ENCODE data around the gene FOSB.
A peak's percentile ranks its signal among the peaks of the same experiment; 100 is the strongest.

FOSB gene

GRCh38 chr19:45469132-45469944 is 1.5 kb downstream of the FOSB start:
- DNase-seq = peak; percentile 79

DNA sequence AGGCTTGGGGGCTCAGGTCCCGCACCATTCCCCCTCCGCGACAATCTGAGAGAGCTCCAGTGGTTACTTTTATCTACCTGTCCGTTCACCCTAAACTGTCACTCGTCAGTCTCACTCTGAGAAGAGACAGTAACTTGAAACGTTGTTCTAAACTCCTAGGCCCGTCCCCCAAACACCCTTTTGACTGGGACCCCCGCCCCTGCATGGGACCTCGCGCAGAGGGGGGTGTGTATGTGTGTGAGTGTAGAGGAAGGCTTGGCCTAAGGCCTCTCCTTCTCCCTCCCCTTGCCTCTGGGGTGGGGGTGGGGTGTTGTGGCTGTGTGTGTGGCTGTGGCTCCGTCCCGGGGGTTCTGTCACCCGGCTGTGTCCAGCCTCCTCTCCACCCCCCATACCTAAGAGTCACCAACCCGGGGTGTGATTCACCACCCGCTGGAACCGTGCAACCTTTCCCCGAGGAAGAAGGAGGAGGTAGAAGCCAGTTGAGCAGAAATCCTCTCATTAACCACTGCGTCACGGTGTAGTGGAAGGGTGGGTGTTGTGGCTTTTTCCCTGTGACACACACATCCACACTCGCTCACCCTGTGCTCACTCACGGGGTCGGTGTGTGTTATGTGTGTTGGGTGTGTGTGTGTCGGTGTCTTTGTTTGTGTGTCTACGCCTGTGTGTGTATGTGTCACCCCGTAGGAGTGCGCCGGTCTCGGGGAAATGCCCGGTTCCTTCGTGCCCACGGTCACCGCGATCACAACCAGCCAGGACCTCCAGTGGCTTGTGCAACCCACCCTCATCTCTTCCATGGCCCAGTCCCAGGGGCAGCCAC is 2.4 kb downstream of the FOSB start:
- DNase-seq = no peak

- DNase-seq = peak; percentile 28
Observed at GRCh38 chr19:45470762-45471081, 2.9 kb downstream of the FOSB start.

GRCh38 chr19:45471111-45471930 is 3.5 kb downstream of the FOSB start:
- no peak for DNase-seq

DNA sequence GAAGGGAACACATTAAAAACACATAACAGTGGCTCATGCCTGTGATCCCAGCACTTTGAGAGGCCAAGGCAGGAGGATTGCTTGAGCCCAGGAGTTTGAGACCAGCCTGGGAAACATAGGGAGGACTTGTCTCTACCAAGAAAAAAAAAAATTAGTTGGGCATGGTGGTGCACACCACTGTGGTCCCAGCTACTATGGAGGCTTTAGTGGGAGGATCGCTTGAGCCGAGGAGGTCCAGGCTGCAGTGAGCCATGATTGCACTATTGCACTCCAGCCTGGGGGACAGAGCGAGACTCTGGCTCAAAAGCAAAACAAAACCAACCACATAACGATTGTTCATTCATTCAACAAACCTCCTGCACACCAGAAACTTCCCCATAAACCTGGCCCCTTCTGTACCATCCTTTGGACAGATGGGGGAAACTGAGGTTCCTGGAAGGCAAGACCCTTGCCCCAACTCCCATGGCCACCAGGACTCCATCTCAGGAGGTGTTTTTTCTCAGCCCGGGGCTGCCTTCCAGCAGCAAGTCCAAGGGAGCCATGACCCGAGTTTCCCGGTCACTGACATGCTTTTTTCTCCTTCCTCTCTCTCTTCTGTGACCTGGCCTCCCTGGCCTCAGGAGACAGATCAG is 4.3 kb downstream of the FOSB start:
- no peak for DNase-seq

DNA sequence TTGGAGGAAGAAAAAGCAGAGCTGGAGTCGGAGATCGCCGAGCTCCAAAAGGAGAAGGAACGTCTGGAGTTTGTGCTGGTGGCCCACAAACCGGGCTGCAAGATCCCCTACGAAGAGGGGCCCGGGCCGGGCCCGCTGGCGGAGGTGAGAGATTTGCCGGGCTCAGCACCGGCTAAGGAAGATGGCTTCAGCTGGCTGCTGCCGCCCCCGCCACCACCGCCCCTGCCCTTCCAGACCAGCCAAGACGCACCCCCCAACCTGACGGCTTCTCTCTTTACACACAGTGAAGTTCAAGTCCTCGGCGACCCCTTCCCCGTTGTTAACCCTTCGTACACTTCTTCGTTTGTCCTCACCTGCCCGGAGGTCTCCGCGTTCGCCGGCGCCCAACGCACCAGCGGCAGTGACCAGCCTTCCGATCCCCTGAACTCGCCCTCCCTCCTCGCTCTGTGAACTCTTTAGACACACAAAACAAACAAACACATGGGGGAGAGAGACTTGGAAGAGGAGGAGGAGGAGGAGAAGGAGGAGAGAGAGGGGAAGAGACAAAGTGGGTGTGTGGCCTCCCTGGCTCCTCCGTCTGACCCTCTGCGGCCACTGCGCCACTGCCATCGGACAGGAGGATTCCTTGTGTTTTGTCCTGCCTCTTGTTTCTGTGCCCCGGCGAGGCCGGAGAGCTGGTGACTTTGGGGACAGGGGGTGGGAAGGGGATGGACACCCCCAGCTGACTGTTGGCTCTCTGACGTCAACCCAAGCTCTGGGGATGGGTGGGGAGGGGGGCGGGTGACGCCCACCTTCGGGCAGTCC is 5.0 kb downstream of the FOSB start:
- peak; percentile 49 for DNase-seq

DNA sequence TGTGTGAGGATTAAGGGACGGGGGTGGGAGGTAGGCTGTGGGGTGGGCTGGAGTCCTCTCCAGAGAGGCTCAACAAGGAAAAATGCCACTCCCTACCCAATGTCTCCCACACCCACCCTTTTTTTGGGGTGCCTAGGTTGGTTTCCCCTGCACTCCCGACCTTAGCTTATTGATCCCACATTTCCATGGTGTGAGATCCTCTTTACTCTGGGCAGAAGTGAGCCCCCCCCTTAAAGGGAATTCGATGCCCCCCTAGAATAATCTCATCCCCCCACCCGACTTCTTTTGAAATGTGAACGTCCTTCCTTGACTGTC is 5.5 kb downstream of the FOSB start:
- no peak for DNase-seq

DNA sequence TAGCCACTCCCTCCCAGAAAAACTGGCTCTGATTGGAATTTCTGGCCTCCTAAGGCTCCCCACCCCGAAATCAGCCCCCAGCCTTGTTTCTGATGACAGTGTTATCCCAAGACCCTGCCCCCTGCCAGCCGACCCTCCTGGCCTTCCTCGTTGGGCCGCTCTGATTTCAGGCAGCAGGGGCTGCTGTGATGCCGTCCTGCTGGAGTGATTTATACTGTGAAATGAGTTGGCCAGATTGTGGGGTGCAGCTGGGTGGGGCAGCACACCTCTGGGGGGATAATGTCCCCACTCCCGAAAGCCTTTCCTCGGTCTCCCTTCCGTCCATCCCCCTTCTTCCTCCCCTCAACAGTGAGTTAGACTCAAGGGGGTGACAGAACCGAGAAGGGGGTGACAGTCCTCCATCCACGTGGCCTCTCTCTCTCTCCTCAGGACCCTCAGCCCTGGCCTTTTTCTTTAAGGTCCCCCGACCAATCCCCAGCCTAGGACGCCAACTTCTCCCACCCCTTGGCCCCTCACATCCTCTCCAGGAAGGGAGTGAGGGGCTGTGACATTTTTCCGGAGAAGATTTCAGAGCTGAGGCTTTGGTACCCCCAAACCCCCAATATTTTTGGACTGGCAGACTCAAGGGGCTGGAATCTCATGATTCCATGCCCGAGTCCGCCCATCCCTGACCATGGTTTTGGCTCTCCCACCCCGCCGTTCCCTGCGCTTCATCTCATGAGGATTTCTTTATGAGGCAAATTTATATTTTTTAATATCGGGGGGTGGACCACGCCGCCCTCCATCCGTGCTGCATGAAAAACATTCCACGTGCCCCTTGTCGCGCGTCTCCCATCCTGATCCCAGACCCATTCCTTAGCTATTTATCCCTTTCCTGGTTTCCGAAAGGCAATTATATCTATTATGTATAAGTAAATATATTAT is 6.1 kb downstream of the FOSB start:
- DNase-seq = peak; percentile 42

- DNase-seq = no peak
Observed at GRCh38 chr19:45474606-45475521, 7.1 kb downstream of the FOSB start.

DNA sequence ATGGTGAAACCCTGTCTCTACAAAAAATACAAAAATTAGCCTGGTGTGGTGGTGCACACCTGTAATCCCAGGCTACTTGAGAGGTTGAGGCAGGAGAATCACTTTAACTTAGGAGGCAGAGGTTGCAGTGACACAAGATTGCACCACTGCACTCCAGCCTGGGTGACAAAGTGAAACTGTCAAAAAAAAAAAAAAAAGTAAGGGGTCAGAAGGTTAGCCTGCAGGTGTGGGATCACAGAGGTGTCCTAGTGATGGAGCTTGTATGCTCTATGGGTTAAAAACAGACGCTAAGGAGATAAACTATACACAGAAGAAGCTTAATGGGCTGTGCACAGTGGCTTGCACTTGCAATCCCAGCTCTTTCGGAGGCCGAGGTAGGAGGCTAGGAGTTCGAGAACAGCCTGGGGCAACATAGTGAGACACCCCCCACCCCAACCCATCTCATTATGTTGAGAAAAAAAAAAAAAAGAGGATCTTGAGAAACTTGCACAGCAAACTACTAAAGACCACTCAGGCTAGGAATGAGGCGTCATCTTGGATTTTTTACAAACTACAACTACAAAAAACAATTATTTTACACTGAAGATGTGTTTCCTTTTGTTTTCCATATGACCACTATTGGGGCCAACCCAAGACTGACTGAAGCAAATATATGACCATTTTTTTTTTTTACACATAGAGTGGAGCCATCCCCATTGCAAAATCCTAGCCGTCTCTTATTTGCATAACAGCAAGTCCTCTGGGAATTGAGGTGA is 7.9 kb downstream of the FOSB start:
- no peak for DNase-seq

DNA sequence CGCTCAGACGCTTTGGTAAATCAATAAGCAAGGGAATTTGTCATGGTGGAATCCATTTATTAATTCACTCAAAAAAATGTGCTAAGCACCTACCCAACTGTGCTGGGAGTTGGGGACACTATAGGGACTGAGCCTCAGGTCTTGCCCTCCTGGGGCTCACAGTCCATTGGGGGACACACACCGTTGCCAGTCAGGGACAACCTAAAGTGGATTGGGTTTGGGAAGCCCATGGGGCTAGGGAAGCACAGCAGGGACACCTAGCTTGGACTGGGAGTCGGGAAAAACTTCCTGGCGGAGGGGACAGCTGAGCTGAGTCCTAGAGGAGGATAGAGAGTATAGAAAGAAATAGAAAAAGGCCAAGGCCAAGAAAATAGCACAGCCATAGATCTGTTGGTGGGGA is 8.5 kb downstream of the FOSB start:
- DNase-seq = no peak

GRCh38 chr19:45477186-45477585 is 9.4 kb downstream of the FOSB start:
- no peak for DNase-seq

DNA sequence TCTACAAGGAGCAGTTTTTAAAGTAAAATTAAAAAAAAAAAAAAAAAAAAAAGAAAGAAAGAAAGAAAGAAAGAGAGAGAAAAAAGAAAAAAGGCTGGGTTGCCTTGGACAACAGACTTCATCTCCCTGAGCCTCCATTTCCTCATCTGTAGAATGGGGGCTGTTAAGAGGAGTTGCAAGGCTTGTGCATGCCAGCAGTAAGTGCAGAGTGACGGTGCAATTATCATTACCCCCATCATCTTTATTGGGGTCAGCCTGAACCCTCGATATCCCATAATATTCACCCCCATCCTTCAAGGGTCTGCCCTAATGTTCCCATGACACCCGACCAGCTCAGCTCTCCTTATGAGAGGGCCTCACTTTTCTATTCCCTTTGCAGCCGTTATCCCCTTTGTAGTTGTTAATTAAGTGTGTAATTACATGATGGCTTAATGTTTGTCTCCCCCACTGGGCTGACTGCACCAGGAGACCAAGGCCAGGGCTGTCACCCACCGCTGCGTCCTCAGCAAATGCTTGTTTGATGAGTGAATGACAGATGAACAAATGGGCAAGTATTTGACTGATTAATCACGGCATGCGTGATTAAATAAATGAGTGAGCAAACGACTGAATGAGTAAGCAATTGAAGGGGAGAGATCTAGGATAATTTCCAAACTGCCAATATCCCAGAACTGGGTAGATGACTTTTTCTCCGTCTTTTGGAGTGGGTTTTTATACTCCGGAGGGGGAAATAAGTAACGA is 10.1 kb downstream of the FOSB start:
- DNase-seq = no peak

DNA sequence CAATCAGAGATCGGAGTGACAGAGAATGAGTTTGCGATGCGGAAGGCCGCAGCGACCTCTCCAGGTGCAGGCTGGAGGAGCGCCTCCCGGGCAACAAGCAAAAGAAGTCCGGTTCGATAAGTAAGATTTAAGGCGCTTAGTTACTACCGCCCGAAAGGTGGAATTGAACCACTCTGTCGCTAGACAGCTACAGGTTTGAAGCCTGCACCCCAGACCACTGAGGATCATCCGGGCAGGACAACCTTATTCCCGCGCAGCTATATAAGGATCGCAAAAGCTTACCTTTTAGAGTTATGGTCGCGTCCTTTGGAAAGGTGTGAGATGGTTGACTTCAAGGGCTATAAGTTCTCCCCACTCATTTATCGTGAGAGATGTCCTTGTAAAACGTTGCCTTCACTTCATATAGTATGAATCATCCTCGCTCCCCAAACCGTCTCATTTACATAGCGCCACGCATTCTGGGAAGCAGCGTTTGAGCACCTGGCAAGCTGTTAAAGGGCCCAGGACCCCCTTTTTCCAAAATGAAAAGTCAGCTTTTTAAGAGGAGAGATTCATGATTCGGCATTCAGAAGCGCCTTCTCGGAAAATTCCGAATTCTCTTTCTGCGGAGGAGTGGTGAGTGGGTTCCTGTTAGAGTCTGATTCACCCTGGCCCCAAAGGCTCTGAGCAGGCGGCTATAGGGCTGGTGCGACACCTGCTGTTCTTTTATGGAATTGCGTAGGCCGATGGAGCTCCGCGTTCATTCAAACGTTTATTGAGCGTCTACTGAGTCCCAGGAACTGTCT is 10.8 kb downstream of the FOSB start:
- DNase-seq = peak; percentile 39

GRCh38 chr19:45483033-45483432 is 15.2 kb downstream of the FOSB start:
- no peak for DNase-seq

GRCh38 chr19:45484273-45484945 is 16.6 kb downstream of the FOSB start:
- no peak for DNase-seq

Data from activated gamma-delta T cell (primary cell).